OCI-LY3 (cell line): ENCODE data around the gene STAP2.

Experiments
- EZH2phosphoT487 ChIP-seq: fragments of 200-600 bp; shearing (Covaris generic); IDR thresholded peaks from 2 replicates; pipeline ENCODE4 v1.6.1; 2018; ENCODE audit warnings: antibody characterized with exemption, mixed run types, low read depth
- TF ChIP-seq, protein P1 (sequence below): fragments of 200-600, 300-600 bp; sonication (generic); IDR thresholded peaks from 2 replicates; pipeline ENCODE4 v1.5.1; 2014; ENCODE audit warnings: antibody characterized with exemption, low read length, low read depth

DNA sequence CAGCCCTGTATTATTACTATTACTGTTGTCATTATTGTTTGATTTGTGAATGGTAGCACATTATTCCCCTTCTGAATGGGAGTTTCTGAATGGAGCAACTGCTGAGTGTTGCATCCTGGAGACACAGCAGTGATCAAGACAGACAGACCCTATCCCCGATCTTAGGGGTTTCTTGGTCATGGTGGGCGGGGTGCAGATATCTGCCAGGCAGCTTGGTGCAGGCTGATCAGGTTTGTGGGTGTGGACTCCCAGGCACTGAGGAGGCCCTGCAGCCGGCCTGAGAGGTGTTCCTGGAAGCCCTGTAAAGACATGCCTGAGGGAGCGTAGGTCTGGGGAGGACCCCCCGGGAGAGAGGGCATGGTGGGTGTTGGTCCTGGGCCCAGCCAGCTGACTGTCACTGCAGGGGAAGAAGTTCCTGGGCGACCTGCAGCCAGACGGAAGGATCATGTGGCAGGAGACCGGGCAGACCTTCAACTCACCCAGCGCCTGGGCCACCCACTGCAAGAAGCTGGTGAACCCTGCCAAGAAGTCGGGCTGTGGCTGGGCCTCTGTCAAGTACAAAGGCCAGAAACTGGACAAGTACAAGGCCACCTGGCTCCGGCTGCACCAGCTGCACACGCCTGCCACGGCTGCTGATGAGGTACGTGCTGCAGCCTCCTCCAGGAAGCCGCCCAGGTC is 6.9 kb upstream of the STAP2 start:
- TF ChIP-seq, protein P1, sequence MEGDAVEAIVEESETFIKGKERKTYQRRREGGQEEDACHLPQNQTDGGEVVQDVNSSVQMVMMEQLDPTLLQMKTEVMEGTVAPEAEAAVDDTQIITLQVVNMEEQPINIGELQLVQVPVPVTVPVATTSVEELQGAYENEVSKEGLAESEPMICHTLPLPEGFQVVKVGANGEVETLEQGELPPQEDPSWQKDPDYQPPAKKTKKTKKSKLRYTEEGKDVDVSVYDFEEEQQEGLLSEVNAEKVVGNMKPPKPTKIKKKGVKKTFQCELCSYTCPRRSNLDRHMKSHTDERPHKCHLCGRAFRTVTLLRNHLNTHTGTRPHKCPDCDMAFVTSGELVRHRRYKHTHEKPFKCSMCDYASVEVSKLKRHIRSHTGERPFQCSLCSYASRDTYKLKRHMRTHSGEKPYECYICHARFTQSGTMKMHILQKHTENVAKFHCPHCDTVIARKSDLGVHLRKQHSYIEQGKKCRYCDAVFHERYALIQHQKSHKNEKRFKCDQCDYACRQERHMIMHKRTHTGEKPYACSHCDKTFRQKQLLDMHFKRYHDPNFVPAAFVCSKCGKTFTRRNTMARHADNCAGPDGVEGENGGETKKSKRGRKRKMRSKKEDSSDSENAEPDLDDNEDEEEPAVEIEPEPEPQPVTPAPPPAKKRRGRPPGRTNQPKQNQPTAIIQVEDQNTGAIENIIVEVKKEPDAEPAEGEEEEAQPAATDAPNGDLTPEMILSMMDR: no peak
- TF ChIP-seq EZH2phosphoT487: no peak
